GM19025 (cell line): ENCODE results near the gene SKAP2.

ENCODE experiments used
- ATAC-seq: cut with Tn5 transposase; IDR thresholded peaks from one replicate; pipeline ENCODE4 v1.9.1; 2021; ENCODE audit warnings: mild to moderate bottlenecking, low read depth, moderate library complexity; ENCODE audit not compliant: unreplicated experiment

The SKAP2 gene, protein sequence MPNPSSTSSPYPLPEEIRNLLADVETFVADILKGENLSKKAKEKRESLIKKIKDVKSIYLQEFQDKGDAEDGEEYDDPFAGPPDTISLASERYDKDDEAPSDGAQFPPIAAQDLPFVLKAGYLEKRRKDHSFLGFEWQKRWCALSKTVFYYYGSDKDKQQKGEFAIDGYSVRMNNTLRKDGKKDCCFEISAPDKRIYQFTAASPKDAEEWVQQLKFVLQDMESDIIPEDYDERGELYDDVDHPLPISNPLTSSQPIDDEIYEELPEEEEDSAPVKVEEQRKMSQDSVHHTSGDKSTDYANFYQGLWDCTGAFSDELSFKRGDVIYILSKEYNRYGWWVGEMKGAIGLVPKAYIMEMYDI

DNA sequence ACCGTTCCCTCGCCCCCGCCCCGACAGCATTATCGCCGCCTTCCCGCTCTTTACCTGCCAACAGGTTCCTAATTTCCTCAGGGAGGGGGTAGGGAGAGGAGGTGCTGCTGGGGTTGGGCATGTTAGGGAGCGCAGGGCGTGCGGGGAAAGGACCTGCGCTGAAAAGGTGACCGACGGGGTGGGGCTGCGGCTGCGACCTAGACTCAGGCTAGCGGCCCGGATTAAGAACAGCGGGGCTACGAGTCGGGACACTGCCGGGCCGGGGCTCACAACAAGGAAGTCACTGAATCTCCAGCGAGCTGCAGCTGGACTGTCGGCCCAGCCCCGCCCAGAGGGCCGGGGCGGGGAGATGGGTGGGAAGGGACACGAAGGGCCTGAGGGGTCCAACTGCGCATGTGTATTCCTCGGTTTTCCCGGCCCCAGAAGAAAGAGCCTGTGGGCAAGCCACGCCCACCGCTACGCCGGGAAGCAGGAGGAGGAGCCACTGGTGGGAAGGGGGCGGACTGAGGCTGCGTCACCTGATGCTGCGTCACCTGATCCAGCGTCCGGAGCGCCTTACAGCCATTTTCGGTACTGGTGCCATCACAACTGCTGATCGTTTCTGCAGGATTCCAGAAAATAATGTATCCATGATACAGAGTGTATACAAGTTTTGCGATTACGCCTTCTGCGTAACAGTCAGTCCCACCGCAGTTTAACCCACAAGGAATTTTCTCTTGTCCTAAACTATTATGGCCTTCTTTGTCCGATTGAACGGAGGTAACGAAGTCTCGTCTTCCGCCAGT is at the start of gene SKAP2:
Gene SKAP2 (minus strand): TSS at position 282 of the 785 bp plus-strand sequence. CDS start 161 bp downstream, at position 121.
- peak; percentile 90 for ATAC-seq

GRCh38 chr7:26912933-26913536 is 48.6 kb upstream of the SKAP2 start:
- ATAC-seq = no peak

GRCh38 chr7:26912338-26912737 is 47.9 kb upstream of the SKAP2 start:
- no peak for ATAC-seq

- ATAC-seq = no peak
Measured at GRCh38 chr7:26910221-26910620, 45.8 kb upstream of the SKAP2 start.

- no peak for ATAC-seq
Measured at GRCh38 chr7:26900251-26900650, 35.9 kb upstream of the SKAP2 start.

DNA sequence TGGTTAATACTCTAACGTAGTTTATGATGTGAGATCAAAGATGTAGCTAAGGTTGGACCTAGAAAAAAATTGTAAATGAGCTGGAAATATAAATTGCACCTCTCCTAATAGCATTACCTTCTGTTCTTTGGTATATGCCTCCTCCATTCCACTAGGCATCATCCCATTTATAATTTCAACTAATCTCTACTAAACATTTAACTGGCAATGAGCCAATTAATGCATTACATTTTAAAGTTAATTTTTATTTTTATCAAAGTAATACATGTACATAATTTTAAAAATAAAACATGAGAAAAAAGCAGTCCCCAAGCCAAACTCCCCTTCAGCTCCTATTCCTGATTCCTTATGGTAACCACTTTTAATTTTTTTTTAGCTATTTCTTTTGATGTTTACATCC is 35.1 kb upstream of the SKAP2 start:
- ATAC-seq = no peak

DNA sequence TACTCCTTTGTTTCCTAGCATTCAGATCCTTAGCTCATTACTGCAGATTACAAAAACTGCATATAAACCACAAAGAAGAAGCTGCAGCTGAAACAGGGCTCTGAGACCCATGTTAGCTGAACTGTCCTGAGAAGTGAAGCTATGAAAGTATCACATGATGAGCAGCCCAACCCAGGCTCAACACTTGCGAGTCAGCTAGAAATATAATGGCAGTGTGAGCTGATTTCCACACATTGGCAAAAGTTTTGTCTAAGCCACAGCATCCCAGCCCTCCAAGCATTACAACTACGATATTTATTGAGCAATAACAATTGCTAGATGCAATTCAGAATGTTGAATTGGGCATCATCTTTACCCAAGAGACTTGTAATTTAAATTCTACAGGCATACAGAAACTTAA is 34.5 kb upstream of the SKAP2 start:
- no peak for ATAC-seq

GRCh38 chr7:26897928-26898327 is 33.5 kb upstream of the SKAP2 start:
- no peak for ATAC-seq

- ATAC-seq = no peak
Measured at GRCh38 chr7:26891400-26892350, 27.3 kb upstream of the SKAP2 start.

- no peak for ATAC-seq
Measured at GRCh38 chr7:26880852-26881251, 16.5 kb upstream of the SKAP2 start.

DNA sequence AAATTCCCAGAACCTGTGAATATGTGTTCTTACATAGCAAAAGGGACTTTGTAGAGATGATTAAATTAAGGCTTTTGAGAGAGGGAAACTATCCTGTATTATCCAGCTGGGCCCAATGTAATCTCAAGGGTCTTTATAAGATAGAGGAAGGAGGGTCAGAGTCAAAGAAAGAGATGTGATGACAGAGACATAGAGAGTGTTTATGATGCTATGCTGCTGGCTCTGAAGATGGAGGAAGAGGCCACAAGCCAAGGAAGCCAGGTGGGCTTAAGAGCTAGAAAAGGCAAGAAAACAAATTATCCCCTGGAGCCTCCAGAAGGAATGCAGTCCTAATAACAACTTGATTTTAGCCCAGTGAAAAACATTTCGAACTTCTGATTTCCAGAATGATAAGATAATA is 15.3 kb upstream of the SKAP2 start:
- no peak for ATAC-seq

DNA sequence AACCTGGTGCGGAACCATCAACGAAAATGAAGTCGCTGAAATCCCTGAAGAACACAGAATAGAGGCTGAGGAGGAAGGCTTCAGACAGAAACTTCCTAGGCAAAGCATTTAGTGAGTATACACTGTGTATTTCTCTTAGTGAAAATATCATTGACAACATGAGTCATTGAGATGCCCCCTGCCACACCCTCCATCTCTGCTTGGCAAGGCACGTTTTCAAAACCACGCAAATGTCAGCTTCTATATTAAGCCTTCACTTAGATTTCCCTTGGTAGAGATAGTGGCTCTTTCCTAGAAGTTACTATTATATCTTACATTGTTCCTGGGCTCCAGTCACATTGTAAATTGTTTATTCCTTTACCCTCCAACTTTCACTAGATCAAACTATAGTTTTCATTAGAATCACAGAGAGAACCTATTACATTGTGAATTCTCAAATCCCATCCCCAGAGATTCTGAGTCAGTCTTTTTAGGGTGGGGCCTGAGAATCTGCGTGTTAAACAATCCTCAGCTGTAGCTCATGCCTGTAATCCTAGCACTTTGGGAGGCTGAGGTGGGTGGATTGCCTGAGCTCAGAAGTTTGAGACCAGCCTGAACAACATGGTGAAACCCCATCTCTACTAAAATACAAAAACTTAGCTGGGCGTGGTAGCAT is 4.6 kb upstream of the SKAP2 start:
- no peak for ATAC-seq

DNA sequence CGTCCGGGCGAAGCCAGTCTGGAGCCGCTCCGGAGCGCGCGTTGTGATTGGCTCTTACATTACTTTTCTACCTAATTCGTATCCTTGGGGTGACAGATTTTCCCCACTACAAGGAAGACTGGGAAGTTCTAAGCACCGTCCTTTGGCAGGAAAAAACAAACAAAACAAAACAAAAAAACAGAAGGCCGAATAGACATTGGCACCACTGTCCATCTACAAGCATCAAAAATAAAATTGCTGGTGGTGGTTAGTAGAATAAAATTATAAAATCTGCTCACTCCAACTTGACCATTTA is 651 bp upstream of the SKAP2 start:
- ATAC-seq = peak; percentile 41

- ATAC-seq = no peak
Measured at GRCh38 chr7:26863518-26864308, 677 bp downstream of the SKAP2 start.

DNA sequence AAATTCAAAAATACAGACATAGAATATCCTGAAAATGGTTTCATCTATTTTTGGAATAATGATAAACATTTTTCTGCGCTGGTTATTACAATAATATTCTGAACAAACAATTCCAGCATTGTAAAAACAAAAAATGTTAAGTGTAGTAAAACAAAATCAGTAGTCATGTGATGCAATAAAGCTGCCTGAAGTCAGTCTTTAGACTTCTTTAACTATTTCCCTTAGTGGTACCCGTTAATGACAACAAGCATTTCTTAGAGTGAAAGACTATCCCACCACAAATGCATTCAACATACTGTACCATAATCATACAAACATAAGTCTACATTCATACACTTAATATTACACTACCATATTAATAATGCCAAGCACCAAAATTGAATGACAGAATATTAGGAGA is 1.6 kb downstream of the SKAP2 start:
- no peak for ATAC-seq

DNA sequence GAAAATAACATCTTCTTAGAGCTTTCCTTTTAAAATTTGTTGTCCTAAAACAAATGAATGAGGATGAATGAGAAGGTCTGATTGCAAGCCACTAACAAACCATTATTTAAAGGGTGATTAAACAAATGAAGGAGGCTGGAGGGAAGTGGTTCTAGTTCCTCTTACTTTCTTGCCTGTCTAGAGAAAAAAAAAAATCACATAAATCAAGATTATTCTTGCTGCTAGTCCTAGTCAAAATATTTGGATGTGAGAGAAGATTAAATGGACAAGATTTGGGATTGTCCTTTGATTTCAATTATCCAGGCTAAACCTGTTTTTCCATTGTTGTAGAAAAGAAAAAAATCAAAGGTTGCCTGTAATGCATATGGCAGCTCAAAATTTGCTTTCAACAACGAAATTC is 3.3 kb downstream of the SKAP2 start:
- no peak for ATAC-seq

GRCh38 chr7:26860361-26860760 is 4.0 kb downstream of the SKAP2 start:
- no peak for ATAC-seq

- ATAC-seq = no peak
Measured at GRCh38 chr7:26859720-26860119, 4.7 kb downstream of the SKAP2 start.

DNA sequence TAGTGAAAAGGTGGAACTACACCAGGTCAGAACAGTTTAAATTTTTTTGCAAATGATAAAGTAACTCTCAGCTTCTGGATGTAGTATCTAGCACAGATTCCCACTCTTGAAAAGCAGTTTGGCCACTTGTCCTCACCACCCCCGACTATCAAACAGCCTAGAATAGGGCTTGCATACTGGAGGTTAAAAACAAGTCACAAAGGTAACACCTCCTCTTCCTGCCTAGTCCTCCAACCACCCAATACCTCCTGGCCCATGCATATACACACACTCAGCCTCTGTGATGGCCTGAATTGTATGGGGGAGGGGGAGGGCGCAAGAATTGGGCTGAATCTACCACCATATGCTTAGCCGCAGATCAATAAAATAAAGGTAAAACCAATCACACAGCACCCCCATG is 5.7 kb downstream of the SKAP2 start:
- no peak for ATAC-seq
